Measurements from ENCODE around the gene SLC25A43.

- TF ChIP-seq POLR2A (IDR thresholded peaks at IDR 0.05): peak; percentile 48 to 52
- TF ChIP-seq, protein P1, sequence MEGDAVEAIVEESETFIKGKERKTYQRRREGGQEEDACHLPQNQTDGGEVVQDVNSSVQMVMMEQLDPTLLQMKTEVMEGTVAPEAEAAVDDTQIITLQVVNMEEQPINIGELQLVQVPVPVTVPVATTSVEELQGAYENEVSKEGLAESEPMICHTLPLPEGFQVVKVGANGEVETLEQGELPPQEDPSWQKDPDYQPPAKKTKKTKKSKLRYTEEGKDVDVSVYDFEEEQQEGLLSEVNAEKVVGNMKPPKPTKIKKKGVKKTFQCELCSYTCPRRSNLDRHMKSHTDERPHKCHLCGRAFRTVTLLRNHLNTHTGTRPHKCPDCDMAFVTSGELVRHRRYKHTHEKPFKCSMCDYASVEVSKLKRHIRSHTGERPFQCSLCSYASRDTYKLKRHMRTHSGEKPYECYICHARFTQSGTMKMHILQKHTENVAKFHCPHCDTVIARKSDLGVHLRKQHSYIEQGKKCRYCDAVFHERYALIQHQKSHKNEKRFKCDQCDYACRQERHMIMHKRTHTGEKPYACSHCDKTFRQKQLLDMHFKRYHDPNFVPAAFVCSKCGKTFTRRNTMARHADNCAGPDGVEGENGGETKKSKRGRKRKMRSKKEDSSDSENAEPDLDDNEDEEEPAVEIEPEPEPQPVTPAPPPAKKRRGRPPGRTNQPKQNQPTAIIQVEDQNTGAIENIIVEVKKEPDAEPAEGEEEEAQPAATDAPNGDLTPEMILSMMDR (IDR thresholded peaks at IDR 0.05): peak in 2 of 6 experiments; percentile 9 to 32
Measured at GRCh38 chrX:119502727-119503483, 103.8 kb downstream of the SLC25A43 start.
